Ovary (tissue), 3 donors: ENCODE results near the gene ACAT1.

ENCODE experiments used
- EP300 ChIP-seq: sonication (generic); formaldehyde crosslinking; IDR thresholded peaks from one replicate; pipeline ENCODE4 v1.6.1; 2017; ENCODE audit warnings: antibody characterized with exemption
- POLR2A ChIP-seq: fragments of 450-650 bp; IDR thresholded peaks from one replicate; pipeline ENCODE4 v1.6.1; 2017; ENCODE audit warnings: antibody characterized with exemption, mild to moderate bottlenecking, moderate library complexity
- TF ChIP-seq, protein P1 (sequence below), 3 donors: fragments of 450-650 bp in 2 of 3; fragments of 200-600 bp in 1 of 3; IDR thresholded peaks; one replicate each; pipeline versions ENCODE4 v1.5.1 to v1.8.0; 2016 to 2022; ENCODE audit warnings: antibody characterized with exemption in 3 of 3, mild to moderate bottlenecking in 1 of 3
- donor health status: DM: no; HTN: no; CAD: no.

DNA sequence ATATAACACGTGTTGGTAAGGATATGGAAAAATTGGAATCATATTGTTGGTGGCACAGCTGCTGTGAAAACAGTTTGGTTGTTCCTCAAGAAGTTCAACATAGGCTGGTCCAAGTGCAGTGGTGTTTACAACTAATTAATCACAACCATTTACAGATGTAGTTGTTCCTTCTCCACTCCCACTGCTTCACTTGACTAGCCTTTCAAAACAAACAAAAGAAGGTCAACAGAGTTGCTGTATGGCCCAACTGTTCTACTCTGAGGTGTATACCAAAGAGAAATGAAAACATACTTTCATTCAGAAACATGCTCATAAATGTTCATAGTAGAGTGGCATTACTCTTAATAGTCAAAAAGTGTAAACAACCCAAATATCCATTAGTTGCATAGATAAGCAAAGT lies 36.6 kb upstream of the ACAT1 start:
- no peak for TF ChIP-seq POLR2A
- TF ChIP-seq, protein P1, sequence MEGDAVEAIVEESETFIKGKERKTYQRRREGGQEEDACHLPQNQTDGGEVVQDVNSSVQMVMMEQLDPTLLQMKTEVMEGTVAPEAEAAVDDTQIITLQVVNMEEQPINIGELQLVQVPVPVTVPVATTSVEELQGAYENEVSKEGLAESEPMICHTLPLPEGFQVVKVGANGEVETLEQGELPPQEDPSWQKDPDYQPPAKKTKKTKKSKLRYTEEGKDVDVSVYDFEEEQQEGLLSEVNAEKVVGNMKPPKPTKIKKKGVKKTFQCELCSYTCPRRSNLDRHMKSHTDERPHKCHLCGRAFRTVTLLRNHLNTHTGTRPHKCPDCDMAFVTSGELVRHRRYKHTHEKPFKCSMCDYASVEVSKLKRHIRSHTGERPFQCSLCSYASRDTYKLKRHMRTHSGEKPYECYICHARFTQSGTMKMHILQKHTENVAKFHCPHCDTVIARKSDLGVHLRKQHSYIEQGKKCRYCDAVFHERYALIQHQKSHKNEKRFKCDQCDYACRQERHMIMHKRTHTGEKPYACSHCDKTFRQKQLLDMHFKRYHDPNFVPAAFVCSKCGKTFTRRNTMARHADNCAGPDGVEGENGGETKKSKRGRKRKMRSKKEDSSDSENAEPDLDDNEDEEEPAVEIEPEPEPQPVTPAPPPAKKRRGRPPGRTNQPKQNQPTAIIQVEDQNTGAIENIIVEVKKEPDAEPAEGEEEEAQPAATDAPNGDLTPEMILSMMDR (IDR thresholded peaks at IDR 0.05), result no peak
- TF ChIP-seq EP300, result no peak
